NCI-H524 treated with DMSO at 0.1 percent for 48 hours (cell line): ENCODE results near the gene ZNF25.
"Not testable (repeated sequence)": the region's sequence is repeated elsewhere in the genome, so short reads cannot be mapped to it uniquely, and the experiment has no call there.

Experiments
- DNase-seq: peaks from one replicate; lab custom pipeline; 2025; lab: John Stamatoyannopoulos, UW

Gene ZNF25

DNA sequence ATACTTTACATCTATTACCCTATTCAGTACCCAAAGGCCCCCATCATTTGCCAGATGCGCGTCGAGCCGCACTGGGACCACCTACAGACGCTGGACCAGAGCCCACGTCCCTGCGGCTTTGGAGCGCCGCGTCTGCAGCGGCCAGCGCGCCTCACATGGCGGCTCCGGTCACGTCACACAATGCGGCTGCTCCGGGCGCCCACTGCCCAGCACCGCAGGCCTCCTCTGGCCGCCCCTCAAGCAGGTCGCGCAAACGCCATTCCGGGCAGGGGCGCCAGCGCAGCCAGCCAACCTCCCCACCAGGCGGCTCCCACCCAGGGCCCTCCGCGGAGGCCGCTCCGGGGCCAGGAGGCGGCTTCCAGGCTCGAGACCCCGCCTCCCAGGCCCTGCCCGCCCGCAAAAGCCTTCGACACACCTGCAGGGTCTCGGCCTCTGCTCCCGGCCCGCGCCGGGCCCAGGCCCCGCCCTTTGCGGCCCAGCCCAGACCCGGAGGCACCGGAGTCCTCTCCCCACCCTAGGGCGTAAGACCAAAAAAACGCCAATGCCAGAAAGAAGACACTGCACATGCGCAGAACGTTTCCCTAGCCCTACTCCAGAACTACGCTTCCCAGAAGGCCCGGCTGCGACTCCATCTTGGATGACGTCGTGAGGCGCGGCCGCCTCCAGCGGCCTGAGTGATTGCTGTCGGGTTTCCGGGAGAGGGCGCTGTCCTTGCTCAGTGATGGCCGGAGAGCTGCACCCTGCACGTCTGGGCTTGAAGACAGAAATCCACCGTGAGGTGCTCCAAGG lies at the start of gene ZNF25:
TSS of gene ZNF25 (minus strand) at position 557 of the 789 bp plus-strand sequence. CDS start 4,925 bp downstream, outside the sequence.
- DNase-seq, result peak; percentile 59

DNA sequence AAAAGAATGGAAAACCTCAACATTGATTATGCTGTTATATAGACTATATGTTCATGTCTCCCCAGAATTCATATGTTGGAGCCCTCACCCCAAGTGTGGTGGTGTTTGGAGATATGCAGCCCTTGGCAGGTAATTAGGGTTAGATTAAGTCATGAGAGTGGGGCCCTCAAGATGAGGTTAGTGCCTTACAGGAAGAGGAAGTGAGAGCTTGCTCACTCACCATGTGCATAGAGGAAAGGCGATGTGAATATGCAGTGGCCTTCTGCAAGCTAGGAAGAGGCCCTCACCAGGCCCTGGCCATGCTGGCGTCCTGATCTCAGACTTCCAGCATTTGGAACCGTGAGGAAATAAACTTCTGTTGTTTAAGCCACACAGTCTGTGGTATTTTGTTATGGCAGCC lies 48.8 kb upstream of the ZNF25 start:
- no peak for DNase-seq

DNA sequence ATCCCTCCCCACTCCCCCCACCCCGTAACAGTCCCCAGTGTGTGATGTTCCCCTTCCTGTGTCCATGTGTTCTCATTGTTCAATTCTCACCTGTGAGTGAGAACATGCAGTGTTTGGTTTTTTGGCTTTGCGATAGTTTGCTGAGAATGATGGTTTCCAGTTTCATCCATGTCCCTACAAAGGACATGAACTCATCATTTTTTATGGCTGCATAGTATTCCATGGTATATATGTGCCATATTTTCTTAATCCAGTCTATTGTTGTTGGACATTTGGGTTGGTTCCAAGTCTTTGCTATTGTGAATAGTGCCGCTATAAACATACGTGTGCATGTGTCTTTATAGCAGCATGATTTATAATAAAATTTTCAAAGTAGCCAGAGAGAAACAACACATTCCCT lies 42.7 kb upstream of the ZNF25 start:
- DNase-seq, result not testable (repeated sequence)

DNA sequence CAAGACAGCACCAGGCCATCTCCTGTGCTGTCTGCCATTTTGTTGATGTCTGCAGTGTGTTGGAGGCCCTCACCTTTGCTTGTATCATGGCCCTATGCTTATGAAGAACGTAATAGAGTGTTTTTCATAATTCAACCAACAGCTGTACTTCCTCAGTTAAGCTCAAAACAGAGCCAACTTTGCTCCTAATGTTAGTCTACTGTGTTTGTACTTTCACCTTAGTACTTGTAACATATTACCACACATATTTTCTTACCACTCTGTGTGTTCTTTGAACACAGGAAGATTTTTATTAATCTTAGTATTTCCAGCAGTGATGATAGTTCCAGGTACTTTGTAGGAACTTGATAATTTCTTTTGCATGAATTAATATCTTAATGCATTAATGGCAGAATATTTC lies 39.9 kb upstream of the ZNF25 start:
- no peak for DNase-seq

DNA sequence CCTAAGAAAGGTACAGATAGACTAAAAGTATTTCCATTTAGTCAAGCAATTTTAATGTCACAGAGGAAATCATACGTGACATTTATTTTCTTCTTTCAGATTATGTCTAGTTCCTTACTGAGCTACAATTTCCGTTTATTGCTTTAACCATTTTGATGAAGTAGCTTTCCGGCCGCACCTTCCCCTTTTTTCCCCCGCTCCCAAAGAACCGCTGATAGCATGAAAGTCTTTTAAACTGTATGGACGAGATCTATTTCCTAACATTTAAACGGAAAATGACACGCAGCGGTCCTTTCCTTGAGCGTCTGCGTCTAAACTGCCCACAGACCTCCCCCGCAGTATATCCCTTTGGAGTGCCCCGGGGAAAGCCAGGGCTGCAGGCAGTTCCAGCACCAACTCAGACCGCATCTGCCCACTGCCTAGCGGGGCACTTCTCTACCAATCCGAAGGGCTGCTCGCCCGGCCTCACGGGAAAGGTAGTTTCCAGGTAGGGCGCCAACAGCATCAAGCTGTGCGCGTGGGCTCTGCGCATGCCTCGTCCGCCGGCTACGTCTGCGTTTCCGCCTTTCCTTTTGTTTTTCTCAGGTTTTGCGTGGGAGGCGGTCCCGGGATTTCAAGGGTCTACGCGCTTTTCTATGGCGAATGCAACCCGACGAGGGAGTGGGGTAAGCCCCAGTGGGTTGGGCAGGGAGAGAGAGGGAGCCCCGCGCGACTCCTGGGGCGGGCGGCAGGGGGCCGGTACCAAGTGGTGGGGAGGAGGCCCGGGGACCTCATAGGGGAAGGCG lies 33.9 kb upstream of the ZNF25 start, which contains the start of gene ZNF33A:
TSS of gene ZNF33A (plus strand) at position 557 of the 785 bp plus-strand sequence. CDS start 1,667 bp downstream, outside the sequence.
- DNase-seq, result peak; percentile 20

DNA sequence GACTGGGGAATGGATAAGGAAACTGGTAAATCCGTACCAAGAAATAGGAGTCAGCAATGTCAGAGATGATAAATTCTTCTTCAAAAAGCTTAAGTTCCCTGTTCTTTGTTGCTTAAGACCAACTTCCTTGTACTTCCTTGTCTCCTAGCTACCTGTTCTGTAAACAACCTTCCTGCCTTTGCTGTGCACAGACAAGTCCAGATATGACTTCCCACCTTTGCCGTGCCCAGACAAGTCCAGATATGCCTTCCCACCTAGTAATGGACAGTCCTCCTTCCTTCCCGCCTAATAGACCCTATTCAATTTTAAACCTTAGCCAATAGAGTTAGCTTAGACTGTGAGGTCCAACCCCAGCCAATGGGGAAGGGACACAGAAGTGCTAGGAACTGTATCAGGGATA lies 31.5 kb upstream of the ZNF25 start:
- DNase-seq, result no peak

DNA sequence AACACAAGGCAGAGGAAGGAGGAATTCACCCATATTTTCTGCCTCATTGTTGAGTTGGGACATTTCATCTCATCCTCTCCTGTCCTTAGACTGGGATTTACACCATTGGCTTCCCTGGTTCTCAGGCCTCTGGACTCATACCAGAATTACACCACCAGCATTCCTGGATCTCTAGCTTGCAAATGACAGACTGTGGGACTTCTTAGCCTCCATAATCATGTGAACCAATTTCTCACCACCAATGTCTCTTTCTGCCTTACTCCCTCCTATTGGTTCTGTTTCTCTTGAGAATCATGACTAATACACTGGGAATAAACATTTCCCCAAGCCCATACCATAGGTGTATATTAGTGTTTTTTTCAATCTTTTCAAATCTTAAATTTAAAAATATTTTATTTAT lies 31.1 kb upstream of the ZNF25 start:
- no peak for DNase-seq

DNA sequence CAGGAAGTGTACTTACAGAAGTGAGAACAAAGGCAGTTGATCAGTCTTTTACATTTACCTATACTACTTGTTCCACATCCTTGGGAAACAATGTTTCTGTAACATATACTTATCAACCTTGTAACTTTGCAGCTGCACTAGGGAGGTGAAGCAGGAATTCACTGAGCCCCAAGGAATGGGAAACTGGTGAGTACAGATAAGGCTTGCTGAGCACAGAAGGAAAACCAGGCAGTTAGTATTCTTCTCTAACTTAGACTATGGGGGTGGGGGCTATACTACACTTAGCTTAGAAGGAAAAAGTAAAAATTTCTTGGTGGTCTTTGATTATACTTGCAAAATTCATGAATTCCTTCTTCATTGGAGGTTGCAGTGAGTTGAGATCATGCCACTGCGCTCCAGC lies 27.1 kb upstream of the ZNF25 start:
- DNase-seq, result no peak

DNA sequence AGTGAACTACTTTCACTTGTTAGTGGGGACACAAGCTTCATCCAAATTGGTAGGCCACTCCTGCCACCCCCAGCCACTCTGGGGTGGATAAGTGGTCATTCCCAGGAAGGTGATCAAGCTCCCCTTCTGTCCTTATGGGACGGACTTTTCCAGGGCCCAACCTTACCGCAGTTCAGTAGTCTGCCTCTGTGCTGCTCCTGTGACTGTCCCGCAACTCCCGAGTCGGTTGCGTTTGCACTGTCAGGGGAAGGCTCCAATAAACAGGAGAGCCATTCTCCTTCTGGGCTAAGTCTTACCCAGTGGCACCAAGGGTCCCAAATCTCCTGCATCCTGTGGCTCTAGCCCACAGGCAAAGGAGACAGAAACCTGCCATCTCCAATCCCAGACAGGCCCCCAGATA lies 26.6 kb upstream of the ZNF25 start:
- no peak for DNase-seq

DNA sequence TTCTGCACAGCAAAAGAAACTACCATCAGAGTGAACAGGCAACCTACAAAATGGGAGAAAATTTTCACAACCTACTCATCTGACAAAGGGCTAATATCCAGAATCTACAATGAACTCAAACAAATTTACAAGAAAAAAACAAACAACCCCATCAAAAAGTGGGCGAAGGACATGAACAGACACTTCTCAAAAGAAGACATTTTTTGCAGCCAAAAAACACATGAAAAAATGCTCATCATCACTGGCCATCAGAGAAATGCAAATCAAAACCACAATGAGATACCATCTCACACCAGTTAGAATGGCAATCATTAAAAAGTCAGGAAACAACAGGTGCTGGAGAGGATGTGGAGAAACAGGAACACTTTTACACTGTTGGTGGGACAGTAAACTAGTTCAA lies 24.0 kb upstream of the ZNF25 start:
- not testable (repeated sequence) for DNase-seq

DNA sequence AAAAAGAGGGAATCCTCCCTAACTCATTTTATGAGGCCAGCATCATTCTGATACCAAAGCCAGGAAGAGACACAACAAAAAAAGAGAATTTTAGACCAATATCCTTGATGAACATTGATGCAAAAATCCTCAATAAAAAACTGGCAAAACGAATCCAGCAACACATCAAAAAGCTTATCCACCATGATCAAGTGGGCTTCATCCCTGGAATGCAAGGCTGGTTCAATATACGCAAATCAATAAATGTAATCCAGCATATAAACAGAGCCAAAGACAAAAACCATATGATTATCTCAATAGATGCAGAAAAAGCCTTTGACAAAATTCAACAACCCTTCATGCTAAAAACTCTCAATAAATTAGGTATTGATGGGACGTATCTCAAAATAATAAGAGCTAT lies 22.5 kb upstream of the ZNF25 start:
- DNase-seq, result not testable (repeated sequence)

DNA sequence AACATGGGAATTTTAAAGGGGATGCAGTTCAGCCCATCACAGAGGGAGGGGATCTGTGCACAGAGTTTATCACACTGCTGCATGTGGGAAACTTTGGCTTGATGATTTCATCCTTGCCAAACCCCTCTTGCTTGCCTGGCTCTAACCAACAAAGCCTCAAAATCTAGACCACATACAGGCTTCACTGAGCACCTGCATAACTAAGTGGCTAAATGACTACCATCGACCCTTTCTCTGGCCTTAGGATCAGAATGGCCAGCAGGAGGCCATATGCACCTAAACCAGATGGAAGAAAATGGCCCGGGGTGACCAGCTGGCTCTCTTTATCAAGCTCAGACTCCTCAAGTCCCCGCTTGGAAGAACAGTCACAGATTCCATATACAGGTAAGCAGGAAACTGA lies 15.6 kb upstream of the ZNF25 start:
- no peak for DNase-seq

DNA sequence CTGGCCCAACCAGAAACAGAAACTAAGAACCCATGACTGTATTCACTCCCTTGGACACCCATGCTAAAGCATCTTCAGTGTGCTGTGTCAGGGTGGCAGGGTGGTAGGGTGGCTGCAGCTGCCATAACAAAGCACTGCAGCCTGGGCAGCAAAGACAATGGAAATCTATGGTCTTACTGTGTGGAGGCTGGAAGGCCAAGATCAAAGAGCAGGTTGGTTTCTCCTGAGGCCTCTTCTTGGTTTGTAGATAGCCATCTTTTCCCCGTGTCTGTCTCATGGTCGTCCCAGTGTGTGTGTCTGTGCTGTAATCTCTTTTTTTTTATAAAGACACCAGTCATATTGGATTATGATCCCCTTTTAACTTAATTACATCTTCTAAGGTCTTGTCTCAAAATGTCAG lies 15.2 kb upstream of the ZNF25 start:
- no peak for DNase-seq

DNA sequence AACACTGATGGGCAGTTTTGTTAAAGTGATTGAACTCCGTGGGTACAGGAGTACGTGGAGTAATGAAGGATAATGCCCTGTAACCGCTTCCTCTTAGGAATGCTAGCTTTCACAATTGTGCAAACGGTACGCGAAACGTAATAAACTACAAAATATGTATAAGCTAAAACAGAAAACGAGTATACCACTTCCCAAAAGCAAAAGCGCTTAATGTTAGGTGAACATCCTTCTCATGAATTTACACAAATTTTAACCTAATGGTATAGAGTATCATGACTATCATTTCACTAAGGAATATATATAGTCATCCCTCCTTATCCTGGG lies 395 bp upstream of the ZNF25 start:
- no peak for DNase-seq

DNA sequence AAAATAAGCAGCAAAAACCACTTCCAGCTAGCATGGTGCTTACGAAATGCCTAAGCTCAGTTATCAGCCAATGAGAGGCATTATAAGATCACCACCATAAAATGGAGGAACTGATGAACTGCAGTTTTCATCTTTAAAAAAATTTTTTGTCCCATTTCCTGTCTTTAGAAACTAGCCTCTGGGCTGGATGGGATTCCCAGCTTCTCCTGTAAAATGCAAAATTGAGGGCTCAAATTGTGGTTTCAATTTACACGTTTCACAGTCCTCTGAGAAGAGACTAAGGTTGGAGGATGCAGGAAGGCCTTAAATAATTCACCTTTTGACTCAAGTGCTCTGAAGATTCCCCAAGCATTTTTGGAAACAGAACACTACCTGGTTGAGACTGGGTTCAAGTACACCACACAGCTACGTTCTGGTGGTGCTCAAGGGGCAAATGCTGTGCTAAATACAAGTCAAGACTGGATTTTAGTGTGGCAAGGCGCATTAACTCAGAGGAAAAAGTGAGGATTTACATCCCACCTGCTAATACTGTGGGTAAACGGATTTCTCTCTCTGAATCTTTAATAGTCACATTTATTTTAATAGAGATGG lies 951 bp downstream of the ZNF25 start:
- no peak for DNase-seq

DNA sequence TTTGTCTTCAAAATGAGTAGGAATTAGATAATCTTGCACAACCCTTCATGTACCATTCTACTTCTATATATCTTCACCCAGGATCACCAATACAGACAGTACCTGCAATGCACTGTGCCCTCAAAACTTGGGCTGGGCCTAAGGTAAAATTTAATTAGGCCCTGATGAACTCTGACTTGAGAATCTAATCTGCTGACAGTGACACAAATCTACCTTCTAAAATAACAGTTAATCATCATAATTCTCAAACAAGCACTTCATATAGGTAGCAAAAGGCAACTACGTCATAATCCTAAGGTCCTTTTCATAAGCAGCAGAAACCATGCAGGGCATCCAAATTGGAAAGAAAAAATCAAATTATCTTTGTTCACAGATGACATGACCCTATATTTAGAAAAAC lies 4.1 kb downstream of the ZNF25 start:
- no peak for DNase-seq

DNA sequence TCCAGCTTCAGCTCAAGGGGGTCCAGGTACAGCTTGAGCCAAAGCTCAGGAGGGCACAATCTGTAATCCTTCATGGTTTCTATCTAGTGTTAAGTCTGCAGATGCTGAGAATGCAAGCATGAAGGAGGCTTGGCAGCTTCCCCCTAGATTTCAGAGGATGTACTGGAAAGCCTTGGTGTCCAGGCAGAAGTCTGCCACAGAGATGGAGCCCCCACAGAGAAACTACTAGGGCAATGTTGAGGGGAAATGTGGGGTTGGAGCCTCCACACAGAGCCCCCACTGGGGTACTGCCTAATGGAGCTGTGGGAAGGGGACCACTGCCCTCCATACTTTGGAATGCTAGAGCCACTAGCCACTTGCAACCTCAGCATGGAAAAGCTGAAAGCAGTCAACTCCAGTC lies 11.4 kb downstream of the ZNF25 start:
- DNase-seq, result no peak

DNA sequence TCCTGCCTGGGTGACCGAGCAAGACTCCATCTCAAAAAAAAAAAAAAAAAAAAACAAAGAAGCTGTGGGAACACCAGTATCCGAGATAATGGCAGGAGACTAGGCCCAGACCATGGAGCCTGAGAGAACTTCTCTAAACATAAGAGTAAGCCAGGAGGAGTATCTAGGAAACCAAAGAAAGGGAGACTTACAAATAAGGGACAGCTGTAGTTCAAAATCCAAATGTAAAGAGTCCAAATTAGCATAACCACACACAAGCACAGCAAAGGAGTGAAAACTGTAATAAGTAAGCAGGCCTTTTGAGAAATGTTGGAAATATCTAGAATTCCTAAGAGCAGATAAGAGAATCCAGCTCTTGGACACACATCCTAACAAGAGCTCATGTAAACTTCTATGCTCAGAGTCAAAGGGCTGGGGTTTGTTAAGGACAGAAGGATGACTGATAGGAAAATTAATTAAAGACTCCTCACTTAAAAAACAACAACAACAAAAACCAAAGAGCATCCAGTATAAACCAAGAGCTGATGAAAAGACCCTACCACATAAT lies 15.8 kb downstream of the ZNF25 start:
- DNase-seq, result no peak

DNA sequence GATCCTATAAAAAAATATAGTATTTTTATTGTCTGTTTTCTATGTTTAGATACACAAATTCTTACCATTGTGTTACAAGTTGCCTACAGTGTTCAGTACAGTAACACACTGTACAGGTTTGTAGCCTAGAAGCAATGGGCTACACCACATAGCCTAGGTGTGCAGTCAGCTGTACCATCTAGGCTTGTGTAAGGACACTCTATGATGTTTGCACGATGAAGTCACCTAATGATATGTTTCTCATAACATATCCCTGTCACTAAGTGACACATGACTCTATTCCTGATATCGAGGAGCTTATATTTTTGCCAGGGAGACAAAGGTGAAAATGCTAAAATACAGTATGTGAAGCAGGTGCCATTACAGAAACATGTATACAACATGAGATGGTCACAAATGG lies 18.6 kb downstream of the ZNF25 start:
- no peak for DNase-seq

DNA sequence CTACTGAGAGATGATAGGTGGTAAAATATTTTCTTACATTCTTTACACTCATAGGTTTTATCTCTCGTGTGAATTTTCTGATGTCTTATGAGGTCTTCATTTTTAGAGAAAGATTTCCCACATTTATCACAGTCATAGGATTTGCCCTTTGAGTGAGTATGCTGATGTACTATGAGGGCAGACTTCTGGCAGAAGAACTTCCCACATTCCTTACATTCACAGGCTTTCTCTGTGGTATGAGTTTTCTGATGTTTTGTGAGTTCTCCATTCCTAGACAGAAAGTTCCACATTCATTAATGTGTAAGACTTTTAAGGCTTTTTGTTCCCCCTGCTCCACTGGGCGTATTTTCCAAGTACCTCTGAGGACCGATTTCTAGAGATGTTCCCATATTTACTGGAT lies 23.5 kb downstream of the ZNF25 start:
- no peak for DNase-seq

DNA sequence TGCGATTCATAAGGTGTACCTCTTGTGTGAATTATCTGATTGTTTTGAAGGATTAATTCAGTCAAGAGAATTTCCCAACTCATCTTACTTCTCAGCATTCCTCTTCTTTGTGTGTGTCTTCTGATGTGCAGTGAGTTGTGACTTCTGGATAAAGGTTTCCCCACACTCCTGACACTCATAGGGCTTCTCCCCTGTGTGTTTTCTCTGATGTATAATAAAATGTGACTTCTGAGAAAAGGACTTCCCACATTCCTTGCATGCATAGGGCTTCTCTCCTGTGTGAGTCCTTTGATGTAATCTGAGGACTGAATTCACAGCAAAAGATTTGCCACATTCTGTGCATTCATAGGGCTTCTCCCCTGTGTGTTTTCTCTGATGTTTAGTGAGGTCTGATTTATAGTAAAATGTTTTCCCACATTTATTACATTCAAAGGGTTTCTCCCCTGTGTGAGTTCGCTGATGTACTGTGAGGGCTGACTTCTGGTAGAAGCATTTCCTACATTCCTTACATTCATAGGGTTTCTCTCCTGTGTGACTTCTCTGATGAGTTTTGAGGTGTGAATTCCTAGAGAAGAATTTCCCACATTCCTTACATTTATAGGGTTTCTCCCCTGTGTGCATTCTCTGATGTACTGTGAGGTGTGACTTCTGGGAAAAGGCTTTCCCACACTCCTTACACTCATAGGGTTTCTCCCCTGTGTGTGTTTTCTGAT lies 24.2 kb downstream of the ZNF25 start:
- no peak for DNase-seq

DNA sequence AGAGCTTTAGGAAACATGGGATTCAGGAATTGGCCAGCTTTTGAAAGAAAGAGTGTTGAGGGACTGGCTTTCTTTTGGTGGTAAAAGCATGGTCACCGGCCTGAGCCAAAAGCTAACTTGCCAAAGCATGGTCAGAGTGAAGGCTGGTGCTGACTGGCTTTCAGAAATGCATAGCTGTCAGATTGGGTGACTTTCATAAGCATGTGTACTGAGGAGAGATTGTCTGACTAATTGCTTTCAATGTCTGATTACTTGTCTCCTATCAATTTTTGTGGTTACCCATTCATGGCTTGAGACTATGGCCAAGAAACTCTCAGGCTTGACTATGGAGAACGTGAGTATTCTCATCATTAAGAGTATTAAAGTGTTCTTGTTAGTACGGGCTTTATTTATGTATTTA lies 28.2 kb downstream of the ZNF25 start:
- DNase-seq, result no peak
